HG02943 (cell line): ENCODE measurements around the gene FANK1.
"Not testable (repeated sequence)": the region's sequence is repeated elsewhere in the genome, so short reads cannot be mapped to it uniquely, and the experiment has no call there.

Experiments
- ATAC-seq: cut with Tn5 transposase; IDR thresholded peaks from one replicate; pipeline ENCODE4 v1.9.1; 2021; ENCODE audit warnings: mild to moderate bottlenecking, low read depth, moderate library complexity; ENCODE audit not compliant: unreplicated experiment

Gene FANK1

GRCh38 chr10:125926247-125926646 is 29.9 kb downstream of the FANK1 start:
- ATAC-seq, result no peak

DNA sequence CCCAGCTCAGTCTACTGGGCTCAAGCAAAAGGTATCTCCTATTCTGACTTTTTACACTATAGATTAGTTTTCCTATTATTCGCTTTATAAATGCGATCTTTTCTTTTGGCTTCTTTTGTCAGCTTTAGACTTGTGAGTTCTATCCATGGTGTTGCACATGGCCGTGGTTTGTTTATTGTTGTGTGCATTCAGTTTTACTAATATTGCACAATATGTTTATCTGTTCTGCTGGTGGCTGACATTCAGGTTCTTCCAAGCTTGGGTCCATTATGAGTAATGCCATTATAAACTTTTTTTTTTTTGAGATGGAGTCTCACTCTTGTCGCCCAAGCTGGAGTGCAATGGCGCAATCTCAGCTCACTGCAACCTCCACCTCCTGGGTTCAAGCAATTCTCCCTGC is 30.9 kb downstream of the FANK1 start:
- not testable (repeated sequence) for ATAC-seq

DNA sequence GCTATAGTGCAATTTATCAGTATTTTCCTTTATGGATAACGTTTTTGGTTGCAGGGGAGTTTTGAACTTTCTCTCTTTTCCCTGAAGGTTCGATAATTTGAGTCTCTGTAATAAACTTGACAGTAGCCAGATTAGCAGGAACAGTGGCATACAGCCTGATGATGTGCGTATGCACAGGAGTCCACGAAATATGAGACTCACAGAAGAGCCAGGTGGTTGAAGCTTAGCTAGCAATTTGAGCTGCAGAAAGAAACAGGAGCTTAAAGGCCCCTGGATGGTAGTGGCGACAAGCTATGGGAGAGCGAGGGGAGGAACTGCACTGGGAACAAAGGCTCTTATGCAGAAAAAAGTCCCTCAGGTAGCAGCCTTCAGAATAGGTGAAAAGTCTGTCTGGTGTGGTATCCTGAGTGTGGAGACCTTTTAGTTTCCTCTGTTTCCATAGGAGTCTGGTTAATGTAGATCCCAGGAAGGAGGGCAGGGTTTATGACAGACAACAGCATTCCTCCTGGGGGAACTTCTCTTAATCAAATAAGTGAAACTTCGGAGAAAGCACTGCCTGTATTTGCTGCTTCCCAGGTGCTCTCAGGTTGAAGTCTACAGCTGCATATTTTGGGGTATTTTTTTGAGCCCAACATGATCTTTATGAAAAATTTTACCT is 32.7 kb downstream of the FANK1 start:
- no peak for ATAC-seq

DNA sequence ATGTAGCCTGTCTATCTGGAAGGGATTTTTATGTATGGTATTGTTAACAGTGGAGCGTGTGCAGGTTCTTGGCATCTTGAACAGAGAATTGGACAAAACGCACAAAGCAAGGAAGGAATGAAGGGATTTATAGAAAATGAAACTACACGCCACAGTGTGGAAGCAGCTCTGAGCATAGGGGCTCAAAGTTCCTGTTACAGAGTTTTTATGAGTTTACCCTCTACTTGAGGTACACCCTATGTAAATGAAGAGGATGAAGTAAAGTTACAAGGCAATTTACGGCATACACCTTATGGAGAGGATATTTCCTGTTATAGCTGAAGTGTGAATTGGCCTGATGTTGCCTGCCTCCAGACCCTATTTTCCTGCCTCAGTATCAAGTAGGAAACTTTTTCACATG is 33.3 kb downstream of the FANK1 start:
- no peak for ATAC-seq

GRCh38 chr10:125933693-125934092 is 37.3 kb downstream of the FANK1 start:
- ATAC-seq, result no peak

DNA sequence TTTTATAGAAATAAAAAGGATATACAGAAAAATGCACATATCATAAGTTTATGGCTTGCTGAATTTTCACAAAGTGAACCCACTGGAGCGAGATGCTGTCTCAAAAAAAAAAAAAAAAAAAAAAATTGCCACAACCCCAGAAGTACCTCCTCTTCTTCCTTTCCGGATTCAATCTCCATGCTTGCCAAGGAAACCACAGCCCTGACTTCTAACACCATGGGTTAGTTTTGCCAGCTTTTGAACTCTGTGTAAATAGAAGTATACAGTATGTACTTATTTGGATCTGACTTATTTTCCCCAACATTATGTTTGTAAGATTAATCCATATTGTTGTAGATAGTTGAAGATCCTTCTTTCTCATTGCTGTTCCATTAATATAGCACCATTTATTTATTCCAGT is 40.0 kb downstream of the FANK1 start:
- no peak for ATAC-seq

DNA sequence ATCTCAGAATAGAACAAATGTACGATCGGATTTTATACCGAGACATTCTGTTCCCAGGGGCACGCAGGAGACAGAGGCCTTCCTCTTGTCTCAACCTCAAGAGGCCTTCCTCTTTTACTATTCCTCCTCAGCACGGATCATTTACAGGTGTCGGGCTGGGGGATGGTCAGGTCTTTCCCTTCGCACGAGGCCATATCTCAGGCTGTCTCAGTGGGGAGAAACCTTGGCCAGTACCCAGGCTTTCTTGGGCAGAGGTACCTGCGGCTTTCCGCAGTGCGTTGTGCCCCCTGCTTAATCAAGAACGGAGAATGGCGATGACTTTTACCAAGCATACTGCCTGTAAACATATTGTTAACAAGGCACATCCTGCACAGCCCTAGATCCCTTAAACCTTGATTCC is 44.2 kb downstream of the FANK1 start:
- ATAC-seq, result no peak

GRCh38 chr10:125951290-125951689 is 54.9 kb downstream of the FANK1 start:
- no peak for ATAC-seq

GRCh38 chr10:125953778-125954385 is 57.5 kb downstream of the FANK1 start:
- no peak for ATAC-seq

GRCh38 chr10:125955766-125956165 is 59.4 kb downstream of the FANK1 start:
- no peak for ATAC-seq

DNA sequence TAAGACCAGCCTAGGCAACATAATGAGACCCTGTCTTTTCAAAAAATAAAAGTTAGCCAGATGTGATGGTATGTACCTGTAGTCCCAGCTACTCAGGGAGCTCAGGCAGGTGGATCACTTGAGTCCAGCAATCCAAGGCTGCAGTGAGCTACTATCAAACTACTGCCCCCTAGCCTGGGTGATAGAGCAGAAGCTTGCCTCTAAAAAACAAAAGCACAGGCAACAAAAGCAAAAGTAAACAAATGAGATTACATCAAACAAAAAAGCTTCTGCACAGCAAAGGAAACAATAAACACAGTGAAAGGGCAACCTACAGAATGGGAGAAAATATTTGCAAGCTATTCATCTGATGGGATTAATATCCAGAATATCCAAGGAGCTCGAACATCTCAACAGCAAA is 65.4 kb downstream of the FANK1 start:
- ATAC-seq, result no peak

DNA sequence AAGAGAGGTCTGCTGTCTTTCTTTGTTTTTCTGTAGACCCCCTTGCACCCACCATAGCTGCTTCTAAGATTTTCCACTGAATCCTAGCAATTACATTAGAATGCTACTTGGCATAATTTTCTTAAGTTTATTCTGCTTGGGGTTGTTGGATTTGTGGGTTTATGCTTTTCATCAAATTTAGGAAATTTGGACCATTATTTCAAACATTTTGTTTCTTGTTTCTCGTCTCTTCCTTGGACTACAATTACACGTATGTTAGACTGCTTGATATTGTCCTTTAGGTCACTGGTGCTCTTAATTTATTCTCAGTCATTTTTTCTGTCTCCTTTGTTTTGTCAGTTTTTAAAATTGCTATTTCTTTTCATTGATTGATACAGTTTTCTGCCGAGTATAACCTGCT is 65.8 kb downstream of the FANK1 start:
- no peak for ATAC-seq

- no peak for ATAC-seq
Observed at GRCh38 chr10:125964558-125964957, 68.2 kb downstream of the FANK1 start.

- no peak for ATAC-seq
Observed at GRCh38 chr10:125967533-125967932, 71.2 kb downstream of the FANK1 start.

DNA sequence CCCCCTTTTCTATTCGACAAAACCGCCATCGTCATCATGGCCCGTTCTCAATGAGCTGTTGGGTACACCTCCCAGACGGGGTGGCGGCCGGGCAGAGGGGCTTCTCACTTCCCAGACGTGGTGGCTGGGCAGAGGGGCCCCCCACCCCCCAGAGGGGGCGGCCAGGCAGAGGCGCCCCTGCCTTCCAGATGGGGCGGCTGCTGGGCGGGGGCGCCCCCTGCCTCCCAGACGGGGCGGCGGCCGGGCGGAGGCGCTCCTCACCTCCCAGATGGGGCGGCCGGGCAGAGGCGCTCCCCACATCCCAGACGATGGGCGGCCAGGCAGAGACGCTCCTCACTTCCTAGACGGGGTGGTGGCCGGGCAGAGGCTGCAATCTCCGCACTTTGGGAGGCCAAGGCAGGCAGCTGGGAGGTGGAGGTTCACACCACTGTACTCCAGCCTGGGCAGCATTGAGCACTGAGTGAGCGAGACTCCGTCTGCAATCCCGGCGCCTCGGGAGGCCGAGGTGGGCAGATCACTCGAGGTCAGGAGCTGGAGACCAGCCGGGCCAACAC is 73.8 kb downstream of the FANK1 start:
- not testable (repeated sequence) for ATAC-seq

- ATAC-seq, result no peak
Observed at GRCh38 chr10:125976960-125977605, 80.7 kb downstream of the FANK1 start.

DNA sequence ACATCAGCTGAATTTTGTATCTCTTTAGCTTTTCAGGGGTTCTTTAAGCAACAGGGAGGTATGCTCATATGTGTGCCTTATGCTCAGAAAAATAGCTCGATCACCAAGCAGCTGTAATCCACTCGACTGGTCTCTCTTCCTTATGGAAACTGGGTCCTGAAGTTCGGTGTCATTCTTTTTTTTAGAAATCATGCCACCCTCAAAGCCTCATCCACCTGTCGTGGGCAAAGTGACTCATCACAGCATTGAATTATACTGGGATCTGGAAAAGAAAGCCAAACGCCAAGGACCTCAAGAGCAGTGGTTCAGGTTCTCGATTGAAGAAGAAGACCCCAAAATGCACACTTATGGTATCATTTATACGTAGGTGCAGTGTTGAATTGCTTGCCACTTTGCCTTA is 83.6 kb downstream of the FANK1 start:
- ATAC-seq, result no peak

DNA sequence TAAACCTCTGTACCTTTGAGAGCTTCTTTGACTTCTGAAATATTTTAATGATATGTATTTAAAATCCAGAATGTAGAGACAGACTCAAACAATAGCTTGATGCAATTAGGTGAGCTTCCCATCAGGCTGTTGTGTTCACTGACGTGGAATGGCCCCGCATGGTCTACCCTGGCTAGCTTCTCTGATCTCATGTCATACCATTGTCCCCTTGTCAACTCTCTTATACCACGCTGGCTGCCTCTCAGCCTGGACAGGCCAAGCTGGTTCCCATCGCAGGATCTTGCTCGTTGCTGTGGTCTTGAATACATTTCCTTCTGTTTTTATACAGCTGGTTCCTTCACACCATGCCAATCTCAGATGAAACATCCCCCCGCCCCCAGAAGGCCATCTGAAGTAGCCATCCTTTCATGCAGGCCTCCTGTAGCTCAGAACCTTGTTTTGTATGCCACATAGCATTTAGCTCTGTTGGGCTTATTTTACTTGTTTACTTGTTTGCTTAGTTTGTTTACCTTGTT is 84.2 kb downstream of the FANK1 start:
- ATAC-seq, result no peak

- peak; percentile 65 for ATAC-seq
Observed at GRCh38 chr10:125982260-125982948, 86.0 kb downstream of the FANK1 start.

DNA sequence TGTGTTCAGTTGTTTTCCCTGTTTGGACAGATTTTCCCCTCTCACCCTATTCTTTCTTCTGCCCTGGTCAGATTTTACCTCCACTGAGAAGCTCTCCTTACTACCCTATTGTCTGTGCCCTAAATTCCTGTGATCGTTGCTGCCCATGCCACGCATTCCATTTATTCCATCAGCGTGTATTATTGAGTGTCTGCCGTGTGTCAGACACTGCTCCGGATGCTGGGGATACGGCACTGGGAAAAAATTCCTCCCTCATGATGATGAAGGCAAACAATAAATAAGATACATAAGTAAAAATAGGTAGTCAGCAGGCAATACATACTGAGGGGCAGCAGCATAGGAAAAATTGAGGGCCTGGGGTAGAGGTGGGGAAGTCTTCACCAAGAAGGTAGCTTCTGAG is 86.8 kb downstream of the FANK1 start:
- ATAC-seq, result no peak

- no peak for ATAC-seq
Observed at GRCh38 chr10:125983656-125984055, 87.3 kb downstream of the FANK1 start.
